Transverse colon (tissue), 4 donors: ENCODE data around the gene MAGEA2. TPM values are rescaled to one million over a fixed set of nuclear protein-coding genes. Genes with fewer than 3 reads are reported as not detected.
"Not testable (repeated sequence)": the region's sequence is repeated elsewhere in the genome, so short reads cannot be mapped to it uniquely, and the experiment has no call there.

Source experiments
- DNase-seq: peaks from one replicate; pipeline ENCODE4 v3.0.0-alpha.2; 2019
- H3K27ac ChIP-seq, 4 donors: fragments of 200-600 bp; sonication (generic); 2 replicates each; pipeline ENCODE4 v1.5.1; 2016 to 2018; ENCODE audit warnings: inconsistent platforms in 4 of 4
- H3K27me3 ChIP-seq: fragments of 200-600 bp; sonication (generic); 2 replicates; pipeline ENCODE4 v1.5.1; 2017; ENCODE audit warnings: inconsistent platforms
- H3K36me3 ChIP-seq, 4 donors: fragments of 200-600 bp; sonication (generic); 2 replicates each; pipeline ENCODE4 v1.5.1; 2017 to 2019; ENCODE audit warnings: inconsistent platforms in 4 of 4
- H3K4me1 ChIP-seq, 4 donors: fragments of 200-600 bp; sonication (generic); 2 replicates each; pipeline ENCODE4 v1.5.1; 2017 to 2020; ENCODE audit warnings: inconsistent platforms in 4 of 4
- H3K4me3 ChIP-seq, 4 donors: fragments of 200-600 bp; sonication (generic); 1 replicate in 1 of 4; 2 replicates in 3 of 4; pipeline versions ENCODE4 v1.5.1 to v1.6.1; 2017 to 2019; ENCODE audit warnings: inconsistent platforms in 4 of 4
- H3K9me3 ChIP-seq, 2 donors: fragments of 200-600 bp; sonication (generic); 2 replicates each; pipeline ENCODE4 v1.5.1; 2017 to 2019; ENCODE audit warnings: inconsistent platforms in 2 of 2
- EP300 ChIP-seq: sonication (generic); formaldehyde crosslinking; IDR thresholded peaks from one replicate; pipeline ENCODE4 v1.6.1; 2017; ENCODE audit warnings: antibody characterized with exemption, low read depth
- POLR2A ChIP-seq: fragments of 450-650 bp; IDR thresholded peaks from one replicate; pipeline ENCODE4 v1.6.1; 2016; ENCODE audit warnings: antibody characterized with exemption, mild to moderate bottlenecking, moderate library complexity
- POLR2AphosphoS5 ChIP-seq, 3 donors: sonication (generic); formaldehyde crosslinking; IDR thresholded peaks; one replicate each; pipeline ENCODE4 v1.6.1; 2016; ENCODE audit warnings: antibody characterized with exemption in 3 of 3
- WGBS, 2 donors: methylation state at CpG; one replicate each; pipeline ENCODE4 v1.1.5; 2018; ENCODE audit warnings: low coverage in 1 of 2; 5-methylcytosine and 5-hydroxymethylcytosine counted together
- in situ Hi-C, 4 donors: fragments of 200-750 bp; cut with MboI; loops; one replicate each; pipeline versions ENCODE4 v1.15.0 to v1.15.1; 2017; ENCODE audit warnings: low sequenced_read_pairs in 3 of 4, low pct_ligation_motif_present in 1 of 4, low pct_unique_long_range_greater_than_20kb in 1 of 4
- intact Hi-C: fragments of 100-400 bp; cut with DNase I; formaldehyde crosslinking; loops from one replicate; pipeline ENCODE4 v1.15.1; 2023; ENCODE audit warnings: low total_unique reads
- total RNA-seq, 4 donors: library from RNA; depleted of rRNA; stranded (reverse); fragments of >200 nt; gene quantifications; one replicate each; pipeline ENCODE4 v1.1.0, GENCODE V29; 2016
- TF ChIP-seq, protein P1 (sequence below), 5 experiments: fragments of 200-600 bp in 3 of 5; fragments of 450-650 bp in 2 of 5; sonication (generic) in 3 of 5; IDR thresholded peaks; 1 replicate in 2 of 5; 2 replicates in 3 of 5; pipeline ENCODE4 v1.5.1; 2016 to 2017; ENCODE audit warnings: antibody characterized with exemption in 5 of 5, inconsistent platforms in 3 of 5, mild to moderate bottlenecking in 2 of 5, moderate library complexity in 1 of 5

Gene MAGEA2, protein sequence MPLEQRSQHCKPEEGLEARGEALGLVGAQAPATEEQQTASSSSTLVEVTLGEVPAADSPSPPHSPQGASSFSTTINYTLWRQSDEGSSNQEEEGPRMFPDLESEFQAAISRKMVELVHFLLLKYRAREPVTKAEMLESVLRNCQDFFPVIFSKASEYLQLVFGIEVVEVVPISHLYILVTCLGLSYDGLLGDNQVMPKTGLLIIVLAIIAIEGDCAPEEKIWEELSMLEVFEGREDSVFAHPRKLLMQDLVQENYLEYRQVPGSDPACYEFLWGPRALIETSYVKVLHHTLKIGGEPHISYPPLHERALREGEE
- total RNA-seq, result not detected

DNA sequence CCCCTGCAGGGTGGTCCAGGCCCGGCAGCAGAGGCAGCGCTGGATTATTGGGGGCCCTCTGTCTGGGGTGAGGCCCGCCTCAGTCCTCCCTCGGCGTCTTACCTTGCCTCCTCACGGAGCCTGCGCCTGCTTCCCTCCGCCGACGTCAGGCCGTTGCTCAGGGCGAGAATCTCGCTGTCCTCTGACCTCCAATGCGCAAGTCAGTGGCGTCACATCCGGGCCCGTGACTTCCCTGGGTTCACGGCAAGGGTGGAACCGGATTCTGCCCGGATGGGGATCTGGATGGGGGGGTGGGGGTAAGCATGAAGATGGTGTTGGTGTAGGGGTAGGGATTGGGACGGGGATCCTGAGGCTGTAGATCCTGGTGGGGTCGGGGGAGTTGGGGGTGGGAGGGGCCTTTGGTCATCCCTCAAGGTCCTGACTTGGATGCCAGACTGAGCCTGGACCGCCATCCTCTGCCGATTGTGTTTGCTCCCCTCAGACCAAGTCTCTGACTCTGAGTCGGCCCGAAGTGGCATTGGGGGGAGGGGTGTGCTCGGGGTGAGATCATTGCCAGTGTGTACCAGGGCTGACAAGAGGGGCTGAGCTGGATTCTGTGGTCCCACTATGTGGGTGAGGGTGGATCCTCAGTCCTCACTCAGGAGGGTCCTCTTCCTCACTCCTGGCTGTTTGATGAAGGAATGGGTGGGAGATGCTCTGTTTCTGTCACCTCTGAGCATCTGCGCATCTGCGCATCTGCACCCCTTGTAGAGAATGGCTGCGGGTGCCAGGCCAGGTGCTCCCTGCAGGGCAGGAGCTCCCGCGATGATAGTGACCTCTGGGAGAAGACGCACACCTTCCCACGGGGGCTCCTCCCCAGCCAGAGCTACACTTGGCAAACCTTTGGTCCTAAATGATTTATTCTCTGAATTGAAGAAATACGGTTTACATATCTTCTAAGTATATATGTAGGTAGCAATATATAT lies at the start of gene MAGEA2:
TSS of gene MAGEA2 (minus strand) at position 157 of the 965 bp plus-strand sequence. CDS start 2,479 bp downstream, outside the sequence.
- H3K27ac ChIP-seq, H3K9me3 ChIP-seq, H3K36me3 ChIP-seq, intact Hi-C loops, H3K4me1 ChIP-seq, H3K4me3 ChIP-seq, DNase-seq, in situ Hi-C loops, H3K27me3 ChIP-seq: not testable (repeated sequence)
- WGBS, 2 donors, result no CpG with 5 or more reads among the region's 35 CpGs

DNA sequence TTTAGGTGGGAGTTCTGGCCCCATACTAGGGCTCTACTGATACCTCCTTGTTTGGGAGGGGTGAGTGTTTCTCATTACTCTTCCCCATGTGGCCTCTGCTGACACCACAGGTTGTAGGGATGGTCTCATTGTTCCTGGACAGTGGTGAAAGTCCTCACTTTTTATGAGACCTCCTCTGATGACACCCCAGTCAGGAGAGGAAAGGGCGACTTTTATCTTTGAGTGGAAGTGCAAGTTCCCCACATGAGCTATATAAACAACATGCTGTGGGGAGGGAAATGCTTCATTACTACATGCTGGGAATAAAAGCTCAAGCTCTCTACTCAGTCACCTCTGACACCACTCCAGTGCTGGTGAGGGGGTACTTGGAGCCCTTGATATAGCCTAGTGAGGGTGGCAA lies 45.3 kb upstream of the MAGEA2 start:
- no peak overlapping the region for H3K4me3 ChIP-seq
- H3K27ac ChIP-seq, result no peak overlapping the region
- no peaks in the 10 kb centered on the region for H3K4me1 ChIP-seq
- in situ Hi-C loops (no loop called here), intact Hi-C loops (no loop called here)
- H3K27me3 ChIP-seq, result no peaks in the 10 kb centered on the region
- TF ChIP-seq EP300 (no peak), POLR2A (no peak), POLR2AphosphoS5 (IDR thresholded peaks at IDR 0.05) (no peak)
- TF ChIP-seq, protein P1, sequence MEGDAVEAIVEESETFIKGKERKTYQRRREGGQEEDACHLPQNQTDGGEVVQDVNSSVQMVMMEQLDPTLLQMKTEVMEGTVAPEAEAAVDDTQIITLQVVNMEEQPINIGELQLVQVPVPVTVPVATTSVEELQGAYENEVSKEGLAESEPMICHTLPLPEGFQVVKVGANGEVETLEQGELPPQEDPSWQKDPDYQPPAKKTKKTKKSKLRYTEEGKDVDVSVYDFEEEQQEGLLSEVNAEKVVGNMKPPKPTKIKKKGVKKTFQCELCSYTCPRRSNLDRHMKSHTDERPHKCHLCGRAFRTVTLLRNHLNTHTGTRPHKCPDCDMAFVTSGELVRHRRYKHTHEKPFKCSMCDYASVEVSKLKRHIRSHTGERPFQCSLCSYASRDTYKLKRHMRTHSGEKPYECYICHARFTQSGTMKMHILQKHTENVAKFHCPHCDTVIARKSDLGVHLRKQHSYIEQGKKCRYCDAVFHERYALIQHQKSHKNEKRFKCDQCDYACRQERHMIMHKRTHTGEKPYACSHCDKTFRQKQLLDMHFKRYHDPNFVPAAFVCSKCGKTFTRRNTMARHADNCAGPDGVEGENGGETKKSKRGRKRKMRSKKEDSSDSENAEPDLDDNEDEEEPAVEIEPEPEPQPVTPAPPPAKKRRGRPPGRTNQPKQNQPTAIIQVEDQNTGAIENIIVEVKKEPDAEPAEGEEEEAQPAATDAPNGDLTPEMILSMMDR (IDR thresholded peaks at IDR 0.05), result no peak
- no peaks in the 10 kb centered on the region for H3K36me3 ChIP-seq
- 100% methylated on average over 1 of the region's 1 CpG; no CpG with 5 or more reads in 1 of the 2 donors for WGBS, 2 donors
- no peaks in the 10 kb centered on the region for H3K9me3 ChIP-seq
- no peak for DNase-seq

DNA sequence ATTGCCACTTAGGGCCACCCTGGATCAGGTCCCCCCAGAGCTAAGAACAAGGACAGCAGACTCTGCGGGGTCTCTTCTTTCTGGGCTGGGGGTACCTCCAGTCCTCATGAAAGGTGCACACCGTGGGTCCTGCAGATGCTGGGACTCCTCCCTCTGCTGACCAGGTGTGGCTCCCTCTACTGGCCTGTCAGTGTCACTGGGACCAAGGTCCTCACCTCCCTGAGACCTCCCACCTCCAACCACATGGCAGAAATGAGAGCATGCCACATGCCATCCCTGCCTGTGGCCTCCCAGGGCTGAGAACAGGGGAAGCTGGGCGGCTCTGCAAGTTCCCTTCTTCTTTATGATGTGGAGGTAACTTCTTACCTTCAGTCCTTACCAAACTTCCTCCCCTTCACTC lies 33.4 kb upstream of the MAGEA2 start:
- H3K36me3 ChIP-seq, H3K4me3 ChIP-seq, in situ Hi-C loops, H3K4me1 ChIP-seq, H3K9me3 ChIP-seq, H3K27ac ChIP-seq, H3K27me3 ChIP-seq, intact Hi-C loops, DNase-seq: not testable (repeated sequence)
- WGBS, 2 donors, result no CpG with 5 or more reads among the region's 3 CpGs

DNA sequence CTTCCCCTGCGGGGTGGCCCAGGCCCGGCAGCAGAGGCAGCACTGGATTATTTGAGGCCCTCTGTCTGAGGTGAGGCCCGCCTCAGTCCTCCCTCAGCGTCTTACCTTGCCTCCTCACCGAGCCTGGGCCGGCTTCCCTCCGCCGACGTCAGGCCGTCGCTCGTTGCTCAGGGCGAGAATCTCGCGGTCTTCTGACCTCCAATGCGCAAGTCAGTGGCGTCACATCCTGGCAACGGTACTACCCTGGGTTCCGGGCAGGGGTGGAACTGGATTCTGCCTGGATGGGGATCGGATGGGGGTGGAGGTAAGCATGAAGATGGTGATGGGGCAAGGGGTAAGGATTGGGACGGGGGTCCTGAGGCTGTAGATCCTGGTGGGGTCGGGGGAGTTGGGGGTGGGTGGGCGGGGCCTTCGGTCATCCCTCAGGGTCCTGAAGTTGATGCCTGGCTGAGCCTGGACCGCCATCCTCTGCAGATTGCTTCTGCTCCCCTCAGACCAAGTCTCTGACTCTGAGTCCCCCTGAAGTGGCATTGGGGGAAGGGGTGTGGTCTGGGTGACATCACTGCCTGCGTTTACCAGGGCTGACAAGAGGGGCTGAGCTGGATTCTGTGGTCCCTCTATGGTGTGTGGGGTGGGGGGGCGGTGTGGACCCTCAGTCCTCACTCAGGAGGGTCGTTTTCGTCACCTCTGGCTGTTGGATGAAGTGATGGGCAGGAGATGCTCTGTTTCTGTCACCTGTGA lies 16.1 kb upstream of the MAGEA2 start, which contains the start of gene MAGEA6:
TSS of gene MAGEA6 (minus strand) at position 141 of the 741 bp plus-strand sequence. CDS start 2,039 bp downstream, outside the sequence.
- H3K9me3 ChIP-seq, intact Hi-C loops, H3K4me3 ChIP-seq, H3K4me1 ChIP-seq, H3K27ac ChIP-seq, DNase-seq, in situ Hi-C loops, H3K27me3 ChIP-seq, H3K36me3 ChIP-seq: not testable (repeated sequence)
- no CpG with 5 or more reads among the region's 29 CpGs for WGBS, 2 donors

DNA sequence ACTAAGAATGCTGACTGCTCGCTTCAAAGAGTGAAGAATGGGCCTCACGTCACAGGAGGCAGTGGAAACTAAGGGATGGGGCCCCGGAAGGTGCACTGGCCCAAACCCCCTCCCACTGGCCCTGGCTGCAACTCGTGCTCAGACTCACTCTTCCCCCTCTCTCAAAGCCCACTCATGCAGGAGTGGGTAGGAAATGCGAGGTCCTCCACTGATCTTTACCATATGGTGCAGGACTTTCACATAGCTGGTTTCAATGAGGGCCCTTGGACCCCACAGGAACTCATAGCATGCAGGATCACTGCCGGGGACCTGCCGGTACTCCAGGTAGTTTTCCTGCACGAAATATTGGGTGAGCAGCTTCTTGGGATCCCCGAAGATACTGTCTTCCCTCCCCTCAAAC lies 12.9 kb upstream of the MAGEA2 start:
- DNase-seq, H3K27me3 ChIP-seq, H3K4me3 ChIP-seq, in situ Hi-C loops, H3K4me1 ChIP-seq, H3K9me3 ChIP-seq, intact Hi-C loops, H3K27ac ChIP-seq, H3K36me3 ChIP-seq: not testable (repeated sequence)
- WGBS, 2 donors, result 74% methylated on average over 9 of the region's 9 CpGs; no CpG with 5 or more reads in 1 of the 2 donors

DNA sequence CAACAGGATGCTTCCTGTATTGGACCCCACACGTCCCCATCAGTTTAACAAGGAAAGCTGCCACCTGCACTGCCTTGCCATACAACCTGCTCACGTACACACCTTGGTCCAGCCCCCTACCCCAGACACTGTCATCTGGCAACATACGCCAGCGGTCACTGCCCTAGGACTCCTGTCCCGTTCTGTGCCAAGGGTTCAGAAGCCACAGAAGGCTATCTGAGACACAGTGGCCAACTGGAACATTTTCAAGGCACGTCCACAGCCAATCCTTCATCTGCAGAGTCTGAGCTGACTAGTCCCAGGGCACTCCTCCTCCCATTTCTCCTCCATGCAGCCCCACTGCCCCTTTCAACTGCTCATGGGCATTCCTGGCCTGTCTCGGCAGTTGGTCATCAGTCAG lies 7.9 kb upstream of the MAGEA2 start:
- 67% methylated on average over 2 of the region's 7 CpGs; no CpG with 5 or more reads in 1 of the 2 donors for WGBS, 2 donors
- H3K9me3 ChIP-seq, H3K27me3 ChIP-seq, DNase-seq, H3K27ac ChIP-seq, in situ Hi-C loops, H3K4me1 ChIP-seq, H3K36me3 ChIP-seq, H3K4me3 ChIP-seq, intact Hi-C loops: not testable (repeated sequence)

DNA sequence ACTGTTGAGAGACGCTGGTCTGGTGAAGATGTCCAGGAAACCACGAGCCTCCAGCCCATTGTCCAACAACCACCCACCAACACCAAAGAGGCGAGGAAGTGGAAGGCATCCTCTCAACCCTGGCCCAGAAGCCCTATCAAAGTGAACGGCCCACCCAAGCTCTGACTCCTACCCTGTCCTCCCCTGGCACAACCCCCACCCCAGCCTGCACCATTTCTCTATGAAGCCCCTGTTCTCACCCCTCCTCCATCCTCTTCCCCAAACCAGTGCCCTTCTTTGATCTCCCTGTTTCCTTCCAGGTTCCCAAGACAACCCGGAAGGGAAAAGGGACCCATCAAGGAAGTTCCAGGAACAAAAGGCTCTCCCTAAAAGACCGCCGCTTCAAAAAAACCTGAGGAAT lies 5.9 kb upstream of the MAGEA2 start:
- WGBS, 2 donors, result 85% methylated on average over 5 of the region's 7 CpGs; no CpG with 5 or more reads in 1 of the 2 donors

DNA sequence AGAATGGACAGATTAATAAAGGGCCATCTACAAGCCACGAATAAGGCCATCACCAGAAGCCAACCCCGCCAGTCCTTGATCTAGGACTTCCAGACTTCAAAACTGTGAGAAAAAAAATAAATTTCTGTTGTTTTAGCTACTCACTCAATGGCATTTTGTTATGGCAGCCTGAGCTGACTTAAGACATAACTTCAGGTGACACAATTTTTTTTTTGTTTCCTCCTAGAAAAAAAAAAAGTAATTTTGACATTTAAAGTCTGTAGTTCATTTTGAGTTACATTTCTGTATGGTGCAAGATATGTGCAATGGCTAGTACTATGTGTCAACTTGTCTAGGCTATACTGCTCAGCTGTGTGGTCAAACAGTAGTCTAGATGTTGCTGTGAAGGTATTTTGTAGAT lies 5.3 kb upstream of the MAGEA2 start, which contains the start of gene CSAG3:
TSS of gene CSAG3 (plus strand) at position 301 of the 400 bp plus-strand sequence.
- H3K36me3 ChIP-seq, H3K27ac ChIP-seq, H3K4me3 ChIP-seq, H3K9me3 ChIP-seq, H3K27me3 ChIP-seq, H3K4me1 ChIP-seq, intact Hi-C loops, DNase-seq, in situ Hi-C loops: not testable (repeated sequence)
- no CpG with 5 or more reads among the region's 2 CpGs for WGBS, 2 donors

More for the DNA sequence above, 5.9 kb upstream of the MAGEA2 start:
- H3K36me3 ChIP-seq, H3K27ac ChIP-seq, H3K9me3 ChIP-seq, in situ Hi-C loops, H3K4me3 ChIP-seq, H3K4me1 ChIP-seq, DNase-seq, intact Hi-C loops, H3K27me3 ChIP-seq: not testable (repeated sequence)
